ENCODE measurements around the gene IFNA8. TPM values are rescaled to one million over a fixed set of nuclear protein-coding genes. Genes with fewer than 3 reads are reported as not detected.
"Not testable (repeated sequence)": the region's sequence is repeated elsewhere in the genome, so short reads cannot be mapped to it uniquely, and the experiment has no call there.

The IFNA8 gene
- total and polyA plus RNA-seq, 4 donors: not detected

- Histone ChIP-seq H3K36me3 (ENCODE audit: control insufficient read depth in 1 of 2, insufficient read depth in 2 of 2, low read length in 1 of 2) (no peaks in the 10 kb centered on the region), H3K27me3 (ENCODE audit: control insufficient read depth in 1 of 2, insufficient read depth in 2 of 2, low read length in 1 of 2) (no peaks in the 10 kb centered on the region), H3K9me3 (ENCODE audit: control insufficient read depth, low read length) (peaks cover 2% of the 10 kb centered on the region), H3K4me3 (ENCODE audit: low read length in 2 of 2) (no peak within 1 kb of the TSS), H3K27ac (ENCODE audit: low read depth in 1 of 2, low read length in 2 of 2) (no peak within 1 kb of the TSS), H3K4me1 (ENCODE audit: control insufficient read depth in 1 of 2, insufficient read depth in 2 of 2, low read length in 2 of 2) (no peaks in the 10 kb centered on the region)
- ATAC-seq (ENCODE audit: low FRiP score) (no peak), DNase-seq (no peak)
- WGBS, 2 donors: 89% methylated on average over 4 of the region's 4 CpGs
- intact Hi-C loops (cut with DNase I): no loop called here
These were observed 31.2 kb downstream of the IFNA8 start, which contains the start of gene IFNA1 for GRCh38 chr9:21440139-21440538. IFNA1 (plus strand) TSS chr9:21440439; CDS start chr9:21440508, 69 bp downstream.

DNA sequence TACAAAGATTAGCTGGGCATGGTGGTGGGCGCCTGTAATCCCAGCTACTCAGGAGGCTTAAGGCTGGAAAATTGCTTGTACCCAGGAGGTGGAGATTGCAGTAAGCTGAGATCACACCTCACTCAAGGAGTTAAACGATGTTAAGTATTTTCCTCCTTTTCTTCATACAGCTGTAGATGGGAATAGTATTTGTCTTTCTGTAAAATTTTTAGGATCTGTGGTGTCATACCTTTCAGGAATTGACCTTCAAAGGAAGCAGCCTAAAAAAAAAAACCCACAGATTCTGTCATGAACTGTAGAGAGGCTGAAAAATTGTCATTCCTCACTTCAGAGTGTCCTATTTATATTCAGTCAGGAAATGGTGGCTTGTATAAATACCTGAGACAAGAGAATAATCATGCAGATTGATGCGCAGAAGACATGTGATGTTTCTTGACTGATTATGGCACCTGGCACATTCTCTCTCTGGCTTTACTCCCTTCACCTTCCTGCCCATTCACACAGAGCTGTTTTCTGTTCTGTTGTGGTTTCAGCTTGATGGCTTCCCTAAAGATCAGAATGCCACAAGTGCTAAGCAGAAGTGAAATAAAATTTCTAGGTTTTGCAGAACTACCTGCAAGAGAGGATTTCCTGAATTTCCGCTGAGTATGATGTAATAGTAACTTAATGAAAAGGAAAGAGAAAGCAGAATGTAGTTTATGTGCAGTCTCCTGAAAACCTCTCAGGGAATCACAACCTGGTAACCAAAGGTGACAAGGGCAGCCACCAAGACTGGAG is 35.1 kb downstream of the IFNA8 start:
- 89 to 93% methylated on average over 4 of the region's 4 CpGs for WGBS, 2 donors

GRCh38 chr9:21449312-21449711 is 40.4 kb downstream of the IFNA8 start:
- WGBS, 2 donors: 78 to 80% methylated on average over 5 of the region's 5 CpGs
- H3K27ac ChIP-seq (ENCODE audit: low read depth in 1 of 2, low read length in 2 of 2); H3K4me1 ChIP-seq (ENCODE audit: control insufficient read depth in 1 of 2, insufficient read depth in 2 of 2, low read length in 2 of 2); intact Hi-C loops (cut with DNase I); H3K27me3 ChIP-seq (ENCODE audit: control insufficient read depth in 1 of 2, insufficient read depth in 2 of 2, low read length in 1 of 2); H3K4me3 ChIP-seq (ENCODE audit: low read length in 2 of 2); DNase-seq; H3K9me3 ChIP-seq (ENCODE audit: control insufficient read depth, low read length); H3K36me3 ChIP-seq (ENCODE audit: control insufficient read depth in 1 of 2, insufficient read depth in 2 of 2, low read length in 1 of 2): not testable (repeated sequence)
- ATAC-seq (ENCODE audit: low FRiP score): peak; percentile 24

More for the DNA sequence above, 35.1 kb downstream of the IFNA8 start:
- intact Hi-C loops (cut with DNase I): no loop called here
- Histone ChIP-seq H3K27ac (ENCODE audit: low read depth in 1 of 2, low read length in 2 of 2) (no peak overlapping the region), H3K27me3 (ENCODE audit: control insufficient read depth in 1 of 2, insufficient read depth in 2 of 2, low read length in 1 of 2) (no peaks in the 10 kb centered on the region), H3K36me3 (ENCODE audit: control insufficient read depth in 1 of 2, insufficient read depth in 2 of 2, low read length in 1 of 2) (no peaks in the 10 kb centered on the region), H3K9me3 (ENCODE audit: control insufficient read depth, low read length) (peaks cover 2% of the 10 kb centered on the region), H3K4me1 (ENCODE audit: control insufficient read depth in 1 of 2, insufficient read depth in 2 of 2, low read length in 2 of 2) (no peaks in the 10 kb centered on the region), H3K4me3 (ENCODE audit: low read length in 2 of 2) (no peak overlapping the region)
- ATAC-seq (ENCODE audit: low FRiP score): no peak
- no peak for DNase-seq

DNA sequence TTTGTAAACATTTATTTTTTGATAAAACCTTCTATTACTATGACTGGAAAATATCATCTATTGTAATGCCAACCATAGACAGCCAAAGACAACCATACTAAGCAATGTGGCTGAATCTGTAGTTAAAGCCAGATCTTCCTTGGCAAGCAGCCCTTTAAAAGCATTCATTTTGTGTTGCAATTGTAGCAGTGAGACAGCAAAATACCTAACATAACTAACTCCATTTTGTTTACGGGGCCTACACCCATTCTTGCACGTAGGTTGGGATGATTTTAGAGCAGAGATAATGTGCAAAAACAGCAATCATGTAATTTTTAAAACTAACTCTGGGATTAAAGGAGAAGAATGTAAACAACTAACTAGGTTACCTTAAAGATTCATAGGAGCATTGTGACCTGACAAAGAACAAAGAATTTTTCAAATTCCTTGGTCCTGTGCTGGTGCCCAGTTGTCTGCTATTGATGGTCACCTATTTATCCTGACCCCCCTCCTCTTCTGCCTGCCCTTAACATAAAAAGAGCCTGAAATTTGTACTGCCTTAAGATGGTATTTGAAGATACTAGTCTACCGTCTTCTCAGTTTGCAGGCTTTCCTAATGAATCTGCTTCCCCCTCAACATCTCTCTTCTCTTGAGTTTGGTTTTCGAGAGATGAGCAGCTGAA is 41.9 kb downstream of the IFNA8 start:
- Histone ChIP-seq H3K4me3 (ENCODE audit: low read length in 2 of 2) (no peak overlapping the region), H3K9me3 (ENCODE audit: control insufficient read depth, low read length) (no peaks in the 10 kb centered on the region), H3K27ac (ENCODE audit: low read depth in 1 of 2, low read length in 2 of 2) (no peak overlapping the region), H3K4me1 (ENCODE audit: control insufficient read depth in 1 of 2, insufficient read depth in 2 of 2, low read length in 2 of 2) (no peaks in the 10 kb centered on the region), H3K27me3 (ENCODE audit: control insufficient read depth in 1 of 2, insufficient read depth in 2 of 2, low read length in 1 of 2) (no peaks in the 10 kb centered on the region), H3K36me3 (ENCODE audit: control insufficient read depth in 1 of 2, insufficient read depth in 2 of 2, low read length in 1 of 2) (no peaks in the 10 kb centered on the region)
- ATAC-seq (ENCODE audit: low FRiP score): no peak
- 77 to 81% methylated on average over 4 of the region's 4 CpGs for WGBS, 2 donors
- intact Hi-C loops (cut with DNase I): loop anchor here in 1 of 2 donors (5.0 kb wide), 1 partner anchor 134 kb away; no protein-coding TSS in a partner anchor
- DNase-seq: no peak

DNA sequence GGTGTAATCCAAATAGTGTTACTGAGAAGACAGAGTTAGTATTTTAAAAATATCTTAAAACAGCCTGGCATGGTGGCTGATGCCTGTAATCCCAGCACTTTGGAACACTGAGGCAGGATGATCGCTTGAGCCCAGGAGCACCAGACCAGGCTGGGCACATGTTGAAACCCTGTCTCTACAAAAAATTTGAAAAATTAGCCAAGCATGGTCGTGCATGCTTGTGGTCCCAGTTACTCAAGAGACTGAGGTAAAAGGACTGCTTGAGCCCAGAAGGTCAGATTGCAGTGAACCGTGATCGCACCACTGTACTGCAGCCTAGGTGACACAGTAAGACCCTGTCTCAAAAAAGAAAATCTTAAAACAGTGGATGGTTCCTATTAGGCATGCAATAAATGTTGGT is 43.8 kb downstream of the IFNA8 start:
- WGBS, 2 donors: 69 to 71% methylated on average over 4 of the region's 4 CpGs
- Histone ChIP-seq H3K27me3 (ENCODE audit: control insufficient read depth in 1 of 2, insufficient read depth in 2 of 2, low read length in 1 of 2) (no peaks in the 10 kb centered on the region), H3K4me3 (ENCODE audit: low read length in 2 of 2) (no peak overlapping the region), H3K4me1 (ENCODE audit: control insufficient read depth in 1 of 2, insufficient read depth in 2 of 2, low read length in 2 of 2) (no peaks in the 10 kb centered on the region), H3K9me3 (ENCODE audit: control insufficient read depth, low read length) (no peaks in the 10 kb centered on the region), H3K36me3 (ENCODE audit: control insufficient read depth in 1 of 2, insufficient read depth in 2 of 2, low read length in 1 of 2) (no peaks in the 10 kb centered on the region), H3K27ac (ENCODE audit: low read depth in 1 of 2, low read length in 2 of 2) (no peak overlapping the region)
- DNase-seq: no peak
- intact Hi-C loops (cut with DNase I): loop anchor here in 1 of 2 donors (5.0 kb wide), 1 partner anchor 135 kb away; no protein-coding TSS in a partner anchor
- no peak for ATAC-seq (ENCODE audit: low FRiP score)

DNA sequence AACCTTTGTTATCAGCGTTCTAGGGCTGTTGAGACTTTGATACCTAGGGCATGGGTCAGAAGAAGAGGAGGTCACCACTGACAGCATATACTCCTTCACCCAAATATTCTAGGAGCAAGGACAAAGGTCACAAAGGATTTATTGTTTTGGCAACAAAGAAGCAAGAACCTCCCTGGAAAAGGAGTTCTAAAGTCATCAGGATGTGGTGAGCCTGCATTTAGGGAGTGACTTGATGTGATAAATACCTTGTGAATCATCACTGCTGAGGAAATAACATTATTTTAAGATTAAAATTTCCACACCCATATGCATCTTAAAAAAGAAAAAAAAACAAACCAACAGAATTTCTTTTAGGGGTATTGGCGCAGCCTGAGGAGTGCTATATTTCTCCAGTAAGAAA is 45.2 kb downstream of the IFNA8 start:
- H3K4me3 ChIP-seq (ENCODE audit: low read length in 2 of 2): no peak overlapping the region
- WGBS, 2 donors: 55 to 70% methylated on average over 2 of the region's 2 CpGs
- DNase-seq (no peak), ATAC-seq (ENCODE audit: low FRiP score) (no peak)
- intact Hi-C loops (cut with DNase I): loop anchor here in 1 of 2 donors (5.0 kb wide), 1 partner anchor 137 kb away; no protein-coding TSS in a partner anchor
- H3K9me3 ChIP-seq (ENCODE audit: control insufficient read depth, low read length): no peaks in the 10 kb centered on the region
- no peaks in the 10 kb centered on the region for H3K4me1 ChIP-seq (ENCODE audit: control insufficient read depth in 1 of 2, insufficient read depth in 2 of 2, low read length in 2 of 2)
- H3K36me3 ChIP-seq (ENCODE audit: control insufficient read depth in 1 of 2, insufficient read depth in 2 of 2, low read length in 1 of 2): no peaks in the 10 kb centered on the region
- H3K27me3 ChIP-seq (ENCODE audit: control insufficient read depth in 1 of 2, insufficient read depth in 2 of 2, low read length in 1 of 2): no peaks in the 10 kb centered on the region
- no peak overlapping the region for H3K27ac ChIP-seq (ENCODE audit: low read depth in 1 of 2, low read length in 2 of 2)

DNA sequence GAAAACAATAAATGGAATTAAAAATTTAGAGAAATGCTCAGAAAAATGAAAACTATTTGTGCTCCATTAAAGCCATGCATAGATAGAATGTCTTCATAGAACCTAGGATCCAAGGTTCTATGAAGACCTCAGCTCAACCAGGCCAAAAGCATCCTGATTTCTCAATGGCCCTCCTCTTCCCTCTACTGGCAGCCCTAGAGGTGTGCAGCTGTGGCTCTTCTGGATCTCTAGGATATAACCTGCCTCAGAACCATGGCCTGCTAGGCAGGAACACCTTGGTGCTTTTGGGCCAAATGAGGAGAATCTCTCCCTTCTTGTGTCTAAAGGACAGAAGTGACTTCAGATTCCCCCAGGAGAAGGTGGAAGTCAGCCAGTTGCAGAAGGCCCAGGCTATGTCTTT is 46.4 kb downstream of the IFNA8 start:
- no peaks in the 10 kb centered on the region for H3K36me3 ChIP-seq (ENCODE audit: control insufficient read depth in 1 of 2, insufficient read depth in 2 of 2, low read length in 1 of 2)
- H3K27ac ChIP-seq (ENCODE audit: low read depth in 1 of 2, low read length in 2 of 2): no peak overlapping the region
- no peaks in the 10 kb centered on the region for H3K4me1 ChIP-seq (ENCODE audit: control insufficient read depth in 1 of 2, insufficient read depth in 2 of 2, low read length in 2 of 2)
- intact Hi-C loops (cut with DNase I): no loop called here
- no peaks in the 10 kb centered on the region for H3K27me3 ChIP-seq (ENCODE audit: control insufficient read depth in 1 of 2, insufficient read depth in 2 of 2, low read length in 1 of 2)
- DNase-seq: no peak
- H3K9me3 ChIP-seq (ENCODE audit: control insufficient read depth, low read length): no peaks in the 10 kb centered on the region
- H3K4me3 ChIP-seq (ENCODE audit: low read length in 2 of 2): no peak overlapping the region
- no peak for ATAC-seq (ENCODE audit: low FRiP score)

Data from aorta (tissue), 5 donors.